Epidermal melanocyte (primary cell): ENCODE results near the gene SEPTIN5.
A peak's percentile ranks its signal among the peaks of the same experiment; 100 is the strongest.

Experiments used
- DNase-seq: peaks from one replicate; pipeline ENCODE4 v3.0.0; 2011; ENCODE audit warnings: low spot score; ENCODE audit not compliant: insufficient read length

The SEPTIN5 gene

GRCh38 chr22:19705181-19705934 lies 8.9 kb upstream of the SEPTIN5 start:
- DNase-seq, result no peak

- DNase-seq, result no peak
Measured at GRCh38 chr22:19706661-19707151, 7.6 kb upstream of the SEPTIN5 start.

- no peak for DNase-seq
Measured at GRCh38 chr22:19707347-19708290, 6.7 kb upstream of the SEPTIN5 start.

GRCh38 chr22:19708321-19709011 lies 5.8 kb upstream of the SEPTIN5 start:
- no peak for DNase-seq

GRCh38 chr22:19709063-19709769 lies 5.1 kb upstream of the SEPTIN5 start:
- DNase-seq, result no peak

GRCh38 chr22:19710020-19710768 lies 4.1 kb upstream of the SEPTIN5 start:
- no peak for DNase-seq

GRCh38 chr22:19710769-19711106 lies 3.6 kb upstream of the SEPTIN5 start:
- no peak for DNase-seq

GRCh38 chr22:19713245-19713644 lies 1.1 kb upstream of the SEPTIN5 start:
- no peak for DNase-seq

- no peak for DNase-seq
Measured at GRCh38 chr22:19713650-19714311, 522 bp upstream of the SEPTIN5 start.

- DNase-seq, result no peak
Measured at GRCh38 chr22:19715188-19715930, 1.1 kb downstream of the SEPTIN5 start.

GRCh38 chr22:19716041-19716828 lies 1.9 kb downstream of the SEPTIN5 start:
- no peak for DNase-seq

- DNase-seq, result no peak
Measured at GRCh38 chr22:19716829-19717105, 2.5 kb downstream of the SEPTIN5 start.

GRCh38 chr22:19717181-19717580 lies 2.9 kb downstream of the SEPTIN5 start:
- DNase-seq, result no peak

GRCh38 chr22:19717691-19718455 lies 3.6 kb downstream of the SEPTIN5 start:
- peak; percentile 95 for DNase-seq

GRCh38 chr22:19718456-19719049 lies 4.2 kb downstream of the SEPTIN5 start:
- DNase-seq, result no peak

GRCh38 chr22:19719050-19719482 lies 4.8 kb downstream of the SEPTIN5 start:
- DNase-seq, result no peak

GRCh38 chr22:19719488-19720021 lies 5.3 kb downstream of the SEPTIN5 start:
- no peak for DNase-seq
